H1 (cell line): Measurements from ENCODE around the gene GFM1. TPM values are rescaled to one million over a fixed set of nuclear protein-coding genes. Genes with fewer than 3 reads are reported as not detected.
A peak's percentile ranks its signal among the peaks of the same experiment; 100 is the strongest.

Experiments used
- CTCF ChIA-PET: fragments of 300-600 bp; sonication (Branson Sonifier 250); formaldehyde crosslinking; loops from one replicate; lab custom pipeline; 2021; ENCODE audit not compliant: partially characterized antibody; lab: Charles Lee
- POLR2A ChIA-PET: fragments of 300-600 bp; sonication (Branson Sonifier 250); formaldehyde crosslinking; loops from one replicate; lab custom pipeline; 2021; ENCODE audit warnings: inconsistent platforms; ENCODE audit not compliant: partially characterized antibody; lab: Charles Lee
- DNase-seq, 2 experiments: peaks; one replicate each; pipeline versions ENCODE4 v3.0.0 to v3.0.0-alpha.2; 2010 to 2022; ENCODE audit warnings: low spot score in 2 of 2, low read depth in 1 of 2, mixed read lengths in 1 of 2
- FAIRE-seq: peaks from 2 replicates; lab custom pipeline; 2011; peaks lifted over from hg19 to GRCh38; lab: Jason Lieb, UNC
- H2AFZ ChIP-seq: 2 replicates; pipeline ENCODE4 v1.8.1; 2012; ENCODE audit warnings: low read length, inconsistent platforms
- H2AK5ac ChIP-seq: 2 replicates; pipeline ENCODE4 v1.6.1; 2013; ENCODE audit warnings: low read depth, low read length
- H2BK120ac ChIP-seq: replicated peaks from 2 replicates; pipeline ENCODE3; 2013; ENCODE audit warnings: low read depth, low read length, inconsistent platforms
- H2BK12ac ChIP-seq: 2 replicates; pipeline ENCODE4 v1.6.1; 2013; ENCODE audit warnings: low read depth, low read length
- H2BK15ac ChIP-seq: 2 replicates; pipeline ENCODE4 v1.6.1; 2013; ENCODE audit warnings: low read length
- H2BK20ac ChIP-seq: 2 replicates; pipeline ENCODE4 v1.6.1; 2013; ENCODE audit warnings: low read length
- H2BK5ac ChIP-seq: 2 replicates; pipeline ENCODE4 v1.6.1; 2013; ENCODE audit warnings: low read depth, low read length
- H3K14ac ChIP-seq: 2 replicates; pipeline ENCODE4 v1.6.1; 2013; ENCODE audit warnings: inconsistent platforms; ENCODE audit not compliant: insufficient read length
- H3K18ac ChIP-seq: 2 replicates; pipeline ENCODE4 v1.6.1; 2013; ENCODE audit warnings: low read length; ENCODE audit errors: extremely low read depth
- H3K23ac ChIP-seq: 2 replicates; pipeline ENCODE4 v1.6.1; 2013; ENCODE audit warnings: inconsistent platforms; ENCODE audit not compliant: insufficient read length
- H3K23me2 ChIP-seq: 2 replicates; pipeline ENCODE4 v1.6.1; 2013; ENCODE audit warnings: low read depth, low read length
- H3K27ac ChIP-seq: 2 replicates; pipeline ENCODE4 v1.6.1; 2011; ENCODE audit warnings: low read depth, low read length, inconsistent platforms
- H3K27me3 ChIP-seq, 4 experiments: replicated peaks in 1 of 4; 1 replicate in 1 of 4; 2 replicates in 3 of 4; pipeline versions ENCODE4 v1.6.1 to v1.8.1; 2011 to 2013; ENCODE audit warnings: low read length in 3 of 4, mild to moderate bottlenecking in 3 of 4, inconsistent platforms in 2 of 4, mixed read lengths in 2 of 4, moderate library complexity in 1 of 4; ENCODE audit not compliant: control insufficient read depth in 3 of 4, insufficient read depth in 3 of 4; ENCODE audit errors: extremely low read depth in 1 of 4
- H3K36me3 ChIP-seq, 4 experiments: 2 replicates each; pipeline versions ENCODE4 v1.6.1 to v1.8.1; 2011 to 2013; ENCODE audit warnings: mild to moderate bottlenecking in 4 of 4, low read length in 3 of 4, moderate library complexity in 2 of 4, control low read depth in 1 of 4, inconsistent platforms in 1 of 4; ENCODE audit not compliant: insufficient read depth in 4 of 4, control insufficient read depth in 2 of 4
- H3K4ac ChIP-seq: replicated peaks from 2 replicates; pipeline ENCODE3; 2013; ENCODE audit warnings: low read length, low read depth, mixed read lengths, inconsistent platforms; ENCODE audit not compliant: insufficient read length
- H3K4me1 ChIP-seq, 4 experiments: replicated peaks in 1 of 4; 1 replicate in 1 of 4; 2 replicates in 3 of 4; pipeline versions ENCODE4 v1.6.1 to v1.8.1; 2011 to 2013; ENCODE audit warnings: low read length in 3 of 4, inconsistent platforms in 2 of 4, mixed read lengths in 1 of 4; ENCODE audit not compliant: insufficient read depth in 4 of 4, control insufficient read depth in 3 of 4
- H3K4me2 ChIP-seq, 2 experiments: 2 replicates each; pipeline versions ENCODE4 v1.6.1 to v1.8.1; 2011 to 2013; ENCODE audit warnings: low read depth in 2 of 2, low read length in 2 of 2, control low read depth in 1 of 2, inconsistent platforms in 1 of 2, mild to moderate bottlenecking in 1 of 2; ENCODE audit not compliant: insufficient read depth in 1 of 2
- H3K4me3 ChIP-seq, 4 experiments: fragments of 200-600, 300-600 bp in 1 of 4; sonication (generic), shearing (Covaris generic), sonication (Bioruptor Twin) in 1 of 4; 2 replicates each; pipeline versions ENCODE4 v1.5.1 to v1.8.1; 2011 to 2016; ENCODE audit warnings: low read length in 4 of 4, low read depth in 3 of 4, control low read depth in 2 of 4, inconsistent platforms in 2 of 4, mild to moderate bottlenecking in 2 of 4, mixed read lengths in 1 of 4, moderate library complexity in 1 of 4; ENCODE audit not compliant: insufficient read depth in 2 of 4; ENCODE audit errors: extremely low read depth in 1 of 4
- H3K56ac ChIP-seq: replicated peaks from 2 replicates; pipeline ENCODE3; 2013; ENCODE audit warnings: low read depth, mild to moderate bottlenecking, mixed read lengths, low read length, inconsistent platforms; ENCODE audit not compliant: insufficient read length
- H3K79me1 ChIP-seq: 2 replicates; pipeline ENCODE4 v1.6.1; 2013; ENCODE audit warnings: low read depth, low read length, control low read depth
- H3K79me2 ChIP-seq, 2 experiments: 2 replicates each; pipeline versions ENCODE4 v1.6.1 to v1.8.1; 2012 to 2013; ENCODE audit warnings: low read length in 2 of 2, mild to moderate bottlenecking in 2 of 2, inconsistent platforms in 1 of 2; ENCODE audit not compliant: insufficient read depth in 2 of 2, control insufficient read depth in 1 of 2
- H3K9ac ChIP-seq, 4 experiments: replicated peaks in 1 of 4; 1 replicate in 1 of 4; 2 replicates in 3 of 4; pipeline versions ENCODE4 v1.6.1 to v1.8.1; 2011 to 2013; ENCODE audit warnings: low read depth in 3 of 4, low read length in 3 of 4, control low read depth in 2 of 4, mild to moderate bottlenecking in 2 of 4, moderate library complexity in 2 of 4, inconsistent platforms in 1 of 4; ENCODE audit errors: extremely low read depth in 1 of 4
- H3K9me3 ChIP-seq, 2 experiments: 2 replicates each; pipeline versions ENCODE4 v1.6.1 to v1.8.1; 2012 to 2013; ENCODE audit warnings: mild to moderate bottlenecking in 2 of 2, moderate library complexity in 2 of 2, control low read depth in 1 of 2, inconsistent platforms in 1 of 2, low read depth in 1 of 2, low read length in 1 of 2, mixed read lengths in 1 of 2; ENCODE audit not compliant: insufficient read depth in 2 of 2
- H4K20me1 ChIP-seq, 2 experiments: replicated peaks in 1 of 2; 2 replicates each; pipeline versions ENCODE3 to v1.8.1; 2011 to 2013; ENCODE audit warnings: inconsistent platforms in 2 of 2, low read length in 2 of 2, mild to moderate bottlenecking in 1 of 2; ENCODE audit not compliant: insufficient read depth in 2 of 2, control insufficient read depth in 1 of 2
- H4K5ac ChIP-seq: 2 replicates; pipeline ENCODE4 v1.6.1; 2013; ENCODE audit warnings: low read length, low read depth, mixed read lengths, inconsistent platforms; ENCODE audit not compliant: insufficient read length
- H4K8ac ChIP-seq: 2 replicates; pipeline ENCODE4 v1.8.0; 2013; ENCODE audit warnings: mild to moderate bottlenecking, moderate library complexity, low read length, inconsistent platforms; ENCODE audit not compliant: insufficient read depth; ENCODE audit errors: extremely low read depth
- H4K91ac ChIP-seq: replicated peaks from 2 replicates; pipeline ENCODE3; 2013; ENCODE audit warnings: low read length, mixed read lengths, inconsistent platforms; ENCODE audit not compliant: insufficient read length
- RAD21 ChIP-seq, 2 experiments: IDR thresholded peaks in 1 of 2; conservative IDR thresholded peaks in 1 of 2; 2 replicates each; pipeline ENCODE4 v1.6.1; 2011; ENCODE audit warnings: low read depth in 2 of 2, low read length in 2 of 2, improper control_type of control experiment in 1 of 2, inconsistent platforms in 1 of 2, mild to moderate bottlenecking in 1 of 2, moderate library complexity in 1 of 2
- SP1 ChIP-seq: IDR thresholded peaks from 2 replicates; pipeline ENCODE4 v1.6.1; 2011; ENCODE audit warnings: low read depth, low read length
- WGBS, 2 experiments: shearing (Covaris generic) in 1 of 2; methylation state at CpG; one replicate each; pipeline versions ENCODE4 v1.1.6 to v1.1.7; 2013 to 2015; ENCODE audit warnings: low lambda C conversion rate in 2 of 2, mixed read lengths in 2 of 2, inconsistent platforms in 1 of 2, low coverage in 1 of 2, missing lambda C conversion rate in 1 of 2; ENCODE audit not compliant: insufficient replicate concordance in 2 of 2, insufficient coverage in 1 of 2, insufficient read length in 1 of 2; ENCODE audit errors: extremely low coverage in 1 of 2, missing lambda C conversion rate in 1 of 2; 5-methylcytosine and 5-hydroxymethylcytosine counted together
- polyA plus RNA-seq, 7 experiments: library from polyadenylated mRNA; depleted of rRNA in 3 of 7; stranded (reverse) in 5 of 7; unstranded in 2 of 7; fragments of >200 nt in 5 of 7; fragments of 200-250 nt in 2 of 7; gene quantifications; 1 replicate in 5 of 7; 2 replicates in 1 of 7; 4 replicates in 1 of 7; pipeline versions ENCODE4 v1.2.1 to v1.2.3, GENCODE V29; 2011 to 2013; ENCODE audit warnings: missing spikeins in 2 of 7, mixed read lengths in 2 of 7
- total RNA-seq: library from RNA; stranded (reverse); fragmentation: NEBNext Ultra II Directional; extraction: Animal tissue kit (Norgen Biotek cat#: 25700); gene quantifications from 2 replicates; pipeline ENCODE4 v1.2.1, GENCODE V29; 2021
- TF ChIP-seq, protein P1 (sequence below), 3 experiments: IDR thresholded peaks; 1 replicate in 2 of 3; 2 replicates in 1 of 3; pipeline versions ENCODE4 v1.5.1 to v1.6.1; 2011; ENCODE audit warnings: low read length in 3 of 3, mild to moderate bottlenecking in 3 of 3, inconsistent platforms in 2 of 3, low read depth in 1 of 3, moderate library complexity in 1 of 3; ENCODE audit not compliant: insufficient read depth in 1 of 3; ENCODE audit errors: control extremely low read depth in 1 of 3
- TF ChIP-seq, protein P2 (sequence below): IDR thresholded peaks from 2 replicates; pipeline ENCODE4 v1.6.1; 2012; ENCODE audit warnings: inconsistent platforms

The GFM1 gene
- total and polyA plus RNA-seq, 2 of the 8 experiments (the other 6 are each of a cell fraction or from before 2014, with no cell fraction given), result 10.9 to 45.3 TPM

DNA sequence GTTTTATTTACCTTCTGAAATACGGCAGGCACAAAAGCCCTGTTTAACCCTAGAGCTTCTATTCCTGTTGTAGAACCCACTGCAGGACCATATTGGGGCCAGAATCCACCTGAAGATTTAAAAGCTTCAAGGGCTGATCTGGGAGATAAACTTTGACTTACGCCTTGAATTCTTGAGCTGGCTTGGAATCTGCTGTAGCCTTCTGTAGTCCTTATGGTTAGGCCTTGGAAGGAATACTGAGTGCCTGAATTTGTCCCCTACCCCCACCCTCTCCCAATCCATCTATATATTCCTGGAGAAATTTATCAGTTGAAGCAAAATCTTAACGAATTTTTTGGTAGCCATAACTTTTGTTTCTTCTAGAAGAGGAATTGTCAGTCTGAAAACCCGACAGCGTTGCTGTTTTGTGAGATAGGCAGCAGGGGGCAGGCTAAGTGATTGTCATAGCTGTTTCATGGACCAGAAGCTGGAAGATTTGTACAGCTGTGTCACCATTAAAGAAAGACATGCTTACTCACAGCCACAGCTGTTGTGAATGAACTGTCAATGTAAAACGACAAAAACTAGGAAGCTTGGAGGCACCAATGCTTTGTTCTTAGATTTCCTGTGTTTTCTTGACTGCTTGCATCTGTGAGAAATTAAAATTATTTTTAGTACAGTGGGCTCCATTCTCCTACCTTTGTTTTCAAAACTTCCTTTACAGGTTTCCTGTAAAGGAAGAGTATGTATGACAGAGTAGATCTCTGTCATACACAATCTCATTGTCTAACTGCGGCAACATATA is 15.3 kb downstream of the GFM1 start:
- Histone ChIP-seq H3K36me3 (peaks cover 11 to 47% (median 21%) of the 10 kb centered on the region in 4 experiments; a peak in 7 of 8 replicates), H3K79me1 (no peaks in the 10 kb centered on the region), H3K27ac (no peak overlapping the region), H2AK5ac (no peak overlapping the region), H2BK20ac (no peak overlapping the region), H3K9me3 (no peaks in the 10 kb centered on the region), H3K4me1 (no peaks in the 10 kb centered on the region), H4K5ac (no peak overlapping the region), H3K79me2 (no peaks in the 10 kb centered on the region), H3K56ac (no peak overlapping the region), H3K4me3 (no peak overlapping the region), H3K23me2 (no peaks in the 10 kb centered on the region), H3K18ac (no peak overlapping the region), H2BK120ac (no peak overlapping the region), H3K9ac (no peak overlapping the region), H3K27me3 (no peaks in the 10 kb centered on the region), H4K8ac (no peak overlapping the region), H2BK12ac (no peak overlapping the region), H3K14ac (no peak overlapping the region), H4K20me1 (no peaks in the 10 kb centered on the region), H4K91ac (no peak overlapping the region), H2BK15ac (no peak overlapping the region), H3K4ac (no peak overlapping the region), H2BK5ac (no peak overlapping the region), H2AFZ (no peak overlapping the region), H3K23ac (no peak overlapping the region), H3K4me2 (no peak overlapping the region)
- ChIA-PET POLR2A (interaction anchor here (2.7 kb wide), 1 partner anchor 15 kb away, joined by 15 read pairs; the partner anchor contains the start of gene GFM1), CTCF (interaction anchor here (0.5 to 3.9 kb wide), 43 partner anchors 8 to 742 kb away, joined by 3 to 48 read pairs (median 4); partner anchors contain the start of genes GFM1, LXN and MLF1)
- WGBS, 2 experiments, result 78% methylated on average over 7 of the region's 7 CpGs; no CpG with 5 or more reads in 1 of the 2 experiments
- DNase-seq, result peak in 1 of 2 experiments; percentile 64
- FAIRE-seq, result peak; percentile 91
- TF ChIP-seq SP1, result no peak
- TF ChIP-seq, protein P1, sequence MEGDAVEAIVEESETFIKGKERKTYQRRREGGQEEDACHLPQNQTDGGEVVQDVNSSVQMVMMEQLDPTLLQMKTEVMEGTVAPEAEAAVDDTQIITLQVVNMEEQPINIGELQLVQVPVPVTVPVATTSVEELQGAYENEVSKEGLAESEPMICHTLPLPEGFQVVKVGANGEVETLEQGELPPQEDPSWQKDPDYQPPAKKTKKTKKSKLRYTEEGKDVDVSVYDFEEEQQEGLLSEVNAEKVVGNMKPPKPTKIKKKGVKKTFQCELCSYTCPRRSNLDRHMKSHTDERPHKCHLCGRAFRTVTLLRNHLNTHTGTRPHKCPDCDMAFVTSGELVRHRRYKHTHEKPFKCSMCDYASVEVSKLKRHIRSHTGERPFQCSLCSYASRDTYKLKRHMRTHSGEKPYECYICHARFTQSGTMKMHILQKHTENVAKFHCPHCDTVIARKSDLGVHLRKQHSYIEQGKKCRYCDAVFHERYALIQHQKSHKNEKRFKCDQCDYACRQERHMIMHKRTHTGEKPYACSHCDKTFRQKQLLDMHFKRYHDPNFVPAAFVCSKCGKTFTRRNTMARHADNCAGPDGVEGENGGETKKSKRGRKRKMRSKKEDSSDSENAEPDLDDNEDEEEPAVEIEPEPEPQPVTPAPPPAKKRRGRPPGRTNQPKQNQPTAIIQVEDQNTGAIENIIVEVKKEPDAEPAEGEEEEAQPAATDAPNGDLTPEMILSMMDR (IDR thresholded peaks at IDR 0.05; ENCODE audit: control extremely low read depth in 1 of 3, insufficient read depth in 1 of 3, low read depth in 1 of 3, low read length in 3 of 3), result peak; percentile 33 to 62 (median 46)
- TF ChIP-seq RAD21 (IDR thresholded peaks at IDR 0.05 in 1 of 2, conservative IDR thresholded peaks at IDR 0.05 in 1 of 2; ENCODE audit: low read depth in 2 of 2, low read length in 2 of 2), result peak; percentile 16 to 49; a peak in 3 of 4 replicates
- TF ChIP-seq, protein P2, sequence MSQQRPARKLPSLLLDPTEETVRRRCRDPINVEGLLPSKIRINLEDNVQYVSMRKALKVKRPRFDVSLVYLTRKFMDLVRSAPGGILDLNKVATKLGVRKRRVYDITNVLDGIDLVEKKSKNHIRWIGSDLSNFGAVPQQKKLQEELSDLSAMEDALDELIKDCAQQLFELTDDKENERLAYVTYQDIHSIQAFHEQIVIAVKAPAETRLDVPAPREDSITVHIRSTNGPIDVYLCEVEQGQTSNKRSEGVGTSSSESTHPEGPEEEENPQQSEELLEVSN, result no peak
